ENCODE results near the gene TAF11L3.
"Not testable (repeated sequence)": the region's sequence is repeated elsewhere in the genome, so short reads cannot be mapped to it uniquely, and the experiment has no call there.

The TAF11L3 gene

GRCh38 chr5:17518067-17518466, at the start of gene TAF11L3:
Gene TAF11L3, plus strand, starts transcription at chr5:17518367.
- H3K27ac Mint-ChIP-seq, H3K9me3 Mint-ChIP-seq, H3K4me1 Mint-ChIP-seq, CTCF ChIA-PET, DNase-seq, H3K4me3 Mint-ChIP-seq, H3K36me3 Mint-ChIP-seq, H3K27me3 Mint-ChIP-seq: not testable (repeated sequence)

GRCh38 chr5:17470064-17470463, 48.1 kb upstream of the TAF11L3 start:
- no peak overlapping the region for H3K27ac Mint-ChIP-seq

GRCh38 chr5:17475064-17475463, 43.1 kb upstream of the TAF11L3 start:
- DNase-seq, H3K27ac Mint-ChIP-seq, H3K4me1 Mint-ChIP-seq, H3K9me3 Mint-ChIP-seq, H3K4me3 Mint-ChIP-seq, H3K36me3 Mint-ChIP-seq, CTCF ChIA-PET, H3K27me3 Mint-ChIP-seq: not testable (repeated sequence)

More at GRCh38 chr5:17470064-17470463, 48.1 kb upstream of the TAF11L3 start:
- CTCF ChIA-PET, result no interaction called here
- H3K27me3 Mint-ChIP-seq, result no peaks in the 10 kb centered on the region
- peaks cover 3% of the 10 kb centered on the region for H3K9me3 Mint-ChIP-seq
- no peaks in the 10 kb centered on the region for H3K36me3 Mint-ChIP-seq
- H3K4me3 Mint-ChIP-seq, result no peak overlapping the region
- H3K4me1 Mint-ChIP-seq, result no peaks in the 10 kb centered on the region
- no peak for DNase-seq

GRCh38 chr5:17477043-17477442, 41.1 kb upstream of the TAF11L3 start:
- CTCF ChIA-PET, result interaction anchor here (0.9 kb wide), 1 partner anchor 13 kb away, joined by 4 read pairs; no protein-coding TSS in a partner anchor
- DNase-seq, result no peak
- no peak overlapping the region for H3K27ac Mint-ChIP-seq
- H3K4me1 Mint-ChIP-seq, result no peaks in the 10 kb centered on the region
- no peak overlapping the region for H3K4me3 Mint-ChIP-seq
- H3K27me3 Mint-ChIP-seq, result no peaks in the 10 kb centered on the region
- no peaks in the 10 kb centered on the region for H3K9me3 Mint-ChIP-seq
- H3K36me3 Mint-ChIP-seq, result no peaks in the 10 kb centered on the region

GRCh38 chr5:17477573-17478265, 40.4 kb upstream of the TAF11L3 start:
- no peaks in the 10 kb centered on the region for H3K4me1 Mint-ChIP-seq
- no peak overlapping the region for H3K4me3 Mint-ChIP-seq
- H3K27ac Mint-ChIP-seq, result no peak overlapping the region
- DNase-seq, result no peak
- H3K27me3 Mint-ChIP-seq, result no peaks in the 10 kb centered on the region
- CTCF ChIA-PET, result no interaction called here
- no peaks in the 10 kb centered on the region for H3K9me3 Mint-ChIP-seq
- H3K36me3 Mint-ChIP-seq, result no peaks in the 10 kb centered on the region

GRCh38 chr5:17481378-17481777, 36.8 kb upstream of the TAF11L3 start:
- no peaks in the 10 kb centered on the region for H3K27me3 Mint-ChIP-seq
- H3K4me1 Mint-ChIP-seq, result no peaks in the 10 kb centered on the region
- H3K4me3 Mint-ChIP-seq, result no peak overlapping the region
- H3K9me3 Mint-ChIP-seq, result peaks cover 3% of the 10 kb centered on the region
- no peaks in the 10 kb centered on the region for H3K36me3 Mint-ChIP-seq
- no peak overlapping the region for H3K27ac Mint-ChIP-seq
- DNase-seq, result no peak
- CTCF ChIA-PET, result no interaction called here

- Mint-ChIP-seq H3K9me3 (peaks cover 4% of the 10 kb centered on the region), H3K27me3 (no peaks in the 10 kb centered on the region), H3K27ac (no peak overlapping the region), H3K4me1 (no peaks in the 10 kb centered on the region), H3K36me3 (no peaks in the 10 kb centered on the region), H3K4me3 (no peak overlapping the region)
- CTCF ChIA-PET, result no interaction called here
- DNase-seq, result no peak
These were observed 35.4 kb upstream of the TAF11L3 start for GRCh38 chr5:17482790-17483189.

GRCh38 chr5:17486464-17487173, 31.5 kb upstream of the TAF11L3 start:
- CTCF ChIA-PET, result interaction anchor here (0.6 kb wide), 1 partner anchor 43 kb away, joined by 3 read pairs; no protein-coding TSS in a partner anchor
- not testable (repeated sequence) for DNase-seq, H3K36me3 Mint-ChIP-seq, H3K4me1 Mint-ChIP-seq, H3K9me3 Mint-ChIP-seq, H3K4me3 Mint-ChIP-seq, H3K27ac Mint-ChIP-seq, H3K27me3 Mint-ChIP-seq

GRCh38 chr5:17487174-17487512, 31.0 kb upstream of the TAF11L3 start:
- CTCF ChIA-PET, result no interaction called here
- Mint-ChIP-seq H3K4me1 (no peaks in the 10 kb centered on the region), H3K4me3 (no peak overlapping the region), H3K9me3 (peaks cover 10% of the 10 kb centered on the region), H3K27ac (no peak overlapping the region), H3K36me3 (no peaks in the 10 kb centered on the region), H3K27me3 (no peaks in the 10 kb centered on the region)
- no peak for DNase-seq

- H3K27me3 Mint-ChIP-seq, CTCF ChIA-PET, H3K4me1 Mint-ChIP-seq, H3K27ac Mint-ChIP-seq, DNase-seq, H3K4me3 Mint-ChIP-seq, H3K36me3 Mint-ChIP-seq: not testable (repeated sequence)
- H3K9me3 Mint-ChIP-seq, result peaks cover 22% of the 10 kb centered on the region
These were observed 26.9 kb upstream of the TAF11L3 start for GRCh38 chr5:17491257-17491656.

GRCh38 chr5:17492770-17493169, 25.4 kb upstream of the TAF11L3 start:
- H3K27ac Mint-ChIP-seq, result no peak overlapping the region
- H3K27me3 Mint-ChIP-seq, result no peaks in the 10 kb centered on the region
- H3K4me1 Mint-ChIP-seq, result no peaks in the 10 kb centered on the region
- CTCF ChIA-PET, result no interaction called here
- no peak overlapping the region for H3K4me3 Mint-ChIP-seq
- DNase-seq, result no peak
- no peaks in the 10 kb centered on the region for H3K36me3 Mint-ChIP-seq
- peaks cover 20% of the 10 kb centered on the region for H3K9me3 Mint-ChIP-seq

- Mint-ChIP-seq H3K4me1 (no peaks in the 10 kb centered on the region), H3K4me3 (no peak overlapping the region), H3K36me3 (no peaks in the 10 kb centered on the region), H3K27ac (no peak overlapping the region), H3K9me3 (peaks cover 25% of the 10 kb centered on the region), H3K27me3 (no peaks in the 10 kb centered on the region)
- no peak for DNase-seq
- CTCF ChIA-PET, result no interaction called here
These were observed 20.7 kb upstream of the TAF11L3 start for GRCh38 chr5:17497446-17497845.

GRCh38 chr5:17497931-17498330, 20.2 kb upstream of the TAF11L3 start, which contains the start of gene TAF11L2:
Gene TAF11L2, plus strand, starts transcription at chr5:17498231.
- H3K4me1 Mint-ChIP-seq, H3K36me3 Mint-ChIP-seq, H3K27me3 Mint-ChIP-seq, H3K4me3 Mint-ChIP-seq, CTCF ChIA-PET, DNase-seq, H3K27ac Mint-ChIP-seq: not testable (repeated sequence)
- peaks cover 21% of the 10 kb centered on the region for H3K9me3 Mint-ChIP-seq

- Mint-ChIP-seq H3K27me3 (no peaks in the 10 kb centered on the region), H3K4me1 (no peaks in the 10 kb centered on the region), H3K36me3 (no peaks in the 10 kb centered on the region), H3K9me3 (peaks cover 9% of the 10 kb centered on the region), H3K4me3 (no peak overlapping the region), H3K27ac (no peak overlapping the region)
- DNase-seq, result no peak
- CTCF ChIA-PET, result no interaction called here
These were observed 6.3 kb upstream of the TAF11L3 start for GRCh38 chr5:17511775-17512325.

GRCh38 chr5:17517526-17517925, 641 bp upstream of the TAF11L3 start:
- H3K4me3 Mint-ChIP-seq, CTCF ChIA-PET: not testable (repeated sequence)

More at GRCh38 chr5:17517526-17517925, 641 bp upstream of the TAF11L3 start:
- H3K4me1 Mint-ChIP-seq, H3K36me3 Mint-ChIP-seq, H3K27me3 Mint-ChIP-seq, DNase-seq, H3K27ac Mint-ChIP-seq, H3K9me3 Mint-ChIP-seq: not testable (repeated sequence)
